Activated naive CD8-positive, alpha-beta T cell treated with anti-CD3 and anti-CD28 coated beads, Interleukin-2, amount 50 U/mL, for 24 hours (primary cell): Measurements from ENCODE around the gene TMEM131L.
"Not testable (repeated sequence)": the region's sequence is repeated elsewhere in the genome, so short reads cannot be mapped to it uniquely, and the experiment has no call there.

Experiments used
- ATAC-seq: fragments of 150-1000 bp; cut with Tn5 transposase; one replicate; pipeline ENCODE4 v1.10.0; 2021
- DNase-seq: peaks from one replicate; pipeline ENCODE4 v3.0.0; 2021
- H3K27ac Mint-ChIP-seq: one replicate; pipeline ENCODE4 v1.8.0; 2021; ENCODE audit warnings: mild to moderate bottlenecking, mixed read lengths
- H3K27me3 Mint-ChIP-seq: one replicate; pipeline ENCODE4 v1.8.0; 2021; ENCODE audit warnings: mixed read lengths
- H3K36me3 Mint-ChIP-seq: one replicate; pipeline ENCODE4 v1.8.0; 2021; ENCODE audit warnings: low read depth, mixed read lengths
- H3K4me1 Mint-ChIP-seq: one replicate; pipeline ENCODE4 v1.8.0; 2021; ENCODE audit warnings: mixed read lengths
- H3K4me3 Mint-ChIP-seq: one replicate; pipeline ENCODE4 v1.8.0; 2021; ENCODE audit warnings: mild to moderate bottlenecking, moderate library complexity, mixed read lengths
- H3K9me3 Mint-ChIP-seq: one replicate; pipeline ENCODE4 v1.8.0; 2021; ENCODE audit warnings: mixed read lengths

TMEM131L gene

GRCh38 chr4:153553819-153554170, 87.6 kb downstream of the TMEM131L start:
- no peaks in the 10 kb centered on the region for H3K27me3 Mint-ChIP-seq
- H3K27ac Mint-ChIP-seq = no peak overlapping the region
- ATAC-seq = no peak

GRCh38 chr4:153555730-153556434, 89.7 kb downstream of the TMEM131L start:
- Mint-ChIP-seq H3K36me3 (peaks cover 60% of the 10 kb centered on the region), H3K27me3 (no peaks in the 10 kb centered on the region), H3K4me1 (peaks cover 47% of the 10 kb centered on the region), H3K27ac (peak overlapping the region; percentile 47), H3K9me3 (peaks cover 10% of the 10 kb centered on the region), H3K4me3 (no peak overlapping the region)
- ATAC-seq (no peak), DNase-seq (no peak)

More at GRCh38 chr4:153553819-153554170, 87.6 kb downstream of the TMEM131L start:
- Mint-ChIP-seq H3K36me3 (peaks cover 47% of the 10 kb centered on the region), H3K4me3 (no peak overlapping the region), H3K9me3 (no peaks in the 10 kb centered on the region), H3K4me1 (peaks cover 48% of the 10 kb centered on the region)
- DNase-seq = no peak

GRCh38 chr4:153556435-153556815, 90.3 kb downstream of the TMEM131L start:
- Mint-ChIP-seq H3K9me3 (peaks cover 15% of the 10 kb centered on the region), H3K36me3 (peaks cover 60% of the 10 kb centered on the region), H3K27ac (peak overlapping the region; percentile 47), H3K27me3 (no peaks in the 10 kb centered on the region), H3K4me3 (no peak overlapping the region), H3K4me1 (peaks cover 50% of the 10 kb centered on the region)
- DNase-seq = no peak
- ATAC-seq = no peak

GRCh38 chr4:153560908-153561307, 94.7 kb downstream of the TMEM131L start:
- H3K36me3 Mint-ChIP-seq = peaks cover 74% of the 10 kb centered on the region
- DNase-seq (no peak), ATAC-seq (peak; percentile 57)
- no peak overlapping the region for H3K4me3 Mint-ChIP-seq
- peaks cover 18% of the 10 kb centered on the region for H3K9me3 Mint-ChIP-seq
- no peaks in the 10 kb centered on the region for H3K27me3 Mint-ChIP-seq
- peaks cover 50% of the 10 kb centered on the region for H3K4me1 Mint-ChIP-seq
- H3K27ac Mint-ChIP-seq = peak overlapping the region; percentile 46

GRCh38 chr4:153564630-153565525, 98.7 kb downstream of the TMEM131L start:
- no peak for DNase-seq
- Mint-ChIP-seq H3K36me3 (peaks cover 58% of the 10 kb centered on the region), H3K4me3 (no peak overlapping the region), H3K27ac (peak overlapping the region; percentile 50), H3K4me1 (peaks cover 70% of the 10 kb centered on the region), H3K27me3 (no peaks in the 10 kb centered on the region), H3K9me3 (peaks cover 16% of the 10 kb centered on the region)
- ATAC-seq = no peak

GRCh38 chr4:153566631-153567150, 100.5 kb downstream of the TMEM131L start:
- H3K36me3 Mint-ChIP-seq = peaks cover 50% of the 10 kb centered on the region
- H3K4me1 Mint-ChIP-seq = peaks cover 71% of the 10 kb centered on the region
- peak overlapping the region; percentile 62 for H3K27ac Mint-ChIP-seq
- H3K9me3 Mint-ChIP-seq = peaks cover under 1% of the 10 kb centered on the region
- DNase-seq = no peak
- H3K4me3 Mint-ChIP-seq = no peak overlapping the region
- H3K27me3 Mint-ChIP-seq = no peaks in the 10 kb centered on the region
- ATAC-seq = no peak

GRCh38 chr4:153567660-153568059, 101.5 kb downstream of the TMEM131L start:
- H3K9me3 Mint-ChIP-seq, DNase-seq, ATAC-seq, H3K4me3 Mint-ChIP-seq, H3K27me3 Mint-ChIP-seq: not testable (repeated sequence)
- peaks cover 75% of the 10 kb centered on the region for H3K4me1 Mint-ChIP-seq
- peak overlapping the region; percentile 52 for H3K27ac Mint-ChIP-seq
- peaks cover 52% of the 10 kb centered on the region for H3K36me3 Mint-ChIP-seq

GRCh38 chr4:153570228-153570973, 104.2 kb downstream of the TMEM131L start:
- H3K36me3 Mint-ChIP-seq = peaks cover 38% of the 10 kb centered on the region
- H3K9me3 Mint-ChIP-seq = no peaks in the 10 kb centered on the region
- no peaks in the 10 kb centered on the region for H3K27me3 Mint-ChIP-seq
- ATAC-seq = no peak
- peak overlapping the region; percentile 55 for H3K27ac Mint-ChIP-seq
- H3K4me3 Mint-ChIP-seq = peak overlapping the region; percentile 21
- DNase-seq = no peak
- H3K4me1 Mint-ChIP-seq = peaks cover 88% of the 10 kb centered on the region

- ATAC-seq = no peak
- no peak overlapping the region for H3K4me3 Mint-ChIP-seq
- peak overlapping the region; percentile 55 for H3K27ac Mint-ChIP-seq
- peaks cover 38% of the 10 kb centered on the region for H3K36me3 Mint-ChIP-seq
- H3K9me3 Mint-ChIP-seq = no peaks in the 10 kb centered on the region
- no peak for DNase-seq
- H3K4me1 Mint-ChIP-seq = peaks cover 92% of the 10 kb centered on the region
- no peaks in the 10 kb centered on the region for H3K27me3 Mint-ChIP-seq
Observed at GRCh38 chr4:153571006-153571545, 104.9 kb downstream of the TMEM131L start.

GRCh38 chr4:153572609-153573008, 106.4 kb downstream of the TMEM131L start:
- Mint-ChIP-seq H3K27ac (peak overlapping the region; percentile 32), H3K4me1 (peaks cover 88% of the 10 kb centered on the region), H3K27me3 (no peaks in the 10 kb centered on the region), H3K4me3 (no peak overlapping the region), H3K9me3 (no peaks in the 10 kb centered on the region), H3K36me3 (peaks cover 34% of the 10 kb centered on the region)
- peak; percentile 50 for ATAC-seq
- DNase-seq = no peak

GRCh38 chr4:153573221-153573620, 107.1 kb downstream of the TMEM131L start:
- peak overlapping the region; percentile 68 for H3K27ac Mint-ChIP-seq
- H3K4me1 Mint-ChIP-seq = peaks cover 86% of the 10 kb centered on the region
- H3K9me3 Mint-ChIP-seq = no peaks in the 10 kb centered on the region
- DNase-seq = no peak
- ATAC-seq = no peak
- H3K27me3 Mint-ChIP-seq = no peaks in the 10 kb centered on the region
- peak overlapping the region; percentile 5 for H3K4me3 Mint-ChIP-seq
- H3K36me3 Mint-ChIP-seq = peaks cover 33% of the 10 kb centered on the region

GRCh38 chr4:153573881-153574802, 108.0 kb downstream of the TMEM131L start:
- ATAC-seq (peak; percentile 83), DNase-seq (peak; percentile 50)
- H3K9me3 Mint-ChIP-seq = no peaks in the 10 kb centered on the region
- peaks cover 33% of the 10 kb centered on the region for H3K36me3 Mint-ChIP-seq
- H3K4me1 Mint-ChIP-seq = peaks cover 77% of the 10 kb centered on the region
- H3K27me3 Mint-ChIP-seq = no peaks in the 10 kb centered on the region
- H3K4me3 Mint-ChIP-seq = no peak overlapping the region
- peak overlapping the region; percentile 68 for H3K27ac Mint-ChIP-seq

- no peak for DNase-seq
- no peaks in the 10 kb centered on the region for H3K27me3 Mint-ChIP-seq
- no peaks in the 10 kb centered on the region for H3K9me3 Mint-ChIP-seq
- peaks cover 67% of the 10 kb centered on the region for H3K4me1 Mint-ChIP-seq
- no peak for ATAC-seq
- no peak overlapping the region for H3K27ac Mint-ChIP-seq
- H3K36me3 Mint-ChIP-seq = peaks cover 29% of the 10 kb centered on the region
- H3K4me3 Mint-ChIP-seq = no peak overlapping the region
Observed at GRCh38 chr4:153576443-153576774, 110.2 kb downstream of the TMEM131L start.
